Activated effector memory CD4-positive, alpha-beta T cell treated with Interleukin-2 at 50 U/mL for 16 hours (primary cell): ENCODE measurements around the gene CALR.
"Not testable (repeated sequence)": the region's sequence is repeated elsewhere in the genome, so short reads cannot be mapped to it uniquely, and the experiment has no call there.

Experiments
- DNase-seq: peaks from one replicate; pipeline ENCODE4 v3.0.0-alpha.2; 2020

CALR gene

GRCh38 chr19:12937927-12938778 is at the start of gene CALR:
Gene CALR, plus strand, starts transcription at chr19:12938609. Its CDS starts 71 bp downstream, at chr19:12938680.
- peak; percentile 99 for DNase-seq

- not testable (repeated sequence) for DNase-seq
These were observed 48.1 kb upstream of the CALR start for GRCh38 chr19:12890299-12890786.

GRCh38 chr19:12890787-12891552 is 47.4 kb upstream of the CALR start, which contains the start of gene GCDH:
Gene GCDH, plus strand, starts transcription at chr19:12891160. Its CDS starts 145 bp downstream, at chr19:12891305.
- DNase-seq, result peak; percentile 95

GRCh38 chr19:12891553-12892021 is 46.8 kb upstream of the CALR start:
- no peak for DNase-seq

- no peak for DNase-seq
These were observed 44.8 kb upstream of the CALR start for GRCh38 chr19:12893582-12893981.

- DNase-seq, result no peak
These were observed 41.9 kb upstream of the CALR start for GRCh38 chr19:12896460-12896859.

- DNase-seq, result no peak
These were observed 38.4 kb upstream of the CALR start for GRCh38 chr19:12899891-12900518.

GRCh38 chr19:12907166-12907565 is 31.2 kb upstream of the CALR start:
- DNase-seq, result no peak

GRCh38 chr19:12912571-12912970 is 25.8 kb upstream of the CALR start:
- DNase-seq, result no peak

- DNase-seq, result no peak
These were observed 25.3 kb upstream of the CALR start for GRCh38 chr19:12913011-12913561.

- DNase-seq, result peak; percentile 44
These were observed 24.3 kb upstream of the CALR start for GRCh38 chr19:12913851-12914690.

GRCh38 chr19:12915860-12916259 is 22.5 kb upstream of the CALR start:
- DNase-seq, result not testable (repeated sequence)

GRCh38 chr19:12918253-12918652 is 20.2 kb upstream of the CALR start:
- DNase-seq, result no peak

GRCh38 chr19:12921047-12921446 is 17.4 kb upstream of the CALR start:
- DNase-seq, result no peak

GRCh38 chr19:12922959-12923358 is 15.4 kb upstream of the CALR start:
- DNase-seq, result no peak

- DNase-seq, result no peak
These were observed 13.6 kb upstream of the CALR start for GRCh38 chr19:12924621-12925310.

- no peak for DNase-seq
These were observed 8.3 kb upstream of the CALR start for GRCh38 chr19:12930002-12930645.

- no peak for DNase-seq
These were observed 5.8 kb upstream of the CALR start for GRCh38 chr19:12932392-12933286.

GRCh38 chr19:12933287-12934072 is 4.9 kb upstream of the CALR start, which contains the start of gene FARSA:
Gene FARSA, minus strand, starts transcription at chr19:12933711. Its CDS starts 15 bp downstream, at chr19:12933696.
- peak; percentile 79 for DNase-seq
